Measurements from ENCODE around the gene MED17.

GRCh38 chr11:93757301-93757700 is 26.8 kb upstream of the MED17 start:
- TF ChIP-seq CTCF (IDR thresholded peaks at IDR 0.05) (no peak), POLR2A (IDR thresholded peaks at IDR 0.05) (no peak)
